Skeletal muscle satellite cell (primary cell): Measurements from ENCODE around the gene LSM7.

Experiments
- H3K27me3 ChIP-seq: 2 replicates; pipeline ENCODE4 v1.7.0; 2013; ENCODE audit warnings: low read length; ENCODE audit not compliant: control insufficient read depth, insufficient read depth
- H3K36me3 ChIP-seq: 2 replicates; pipeline ENCODE4 v1.7.0; 2013; ENCODE audit warnings: mild to moderate bottlenecking, control low read depth, low read length; ENCODE audit not compliant: insufficient read depth
- H3K4me1 ChIP-seq: 2 replicates; pipeline ENCODE4 v1.7.0; 2013; ENCODE audit warnings: low read length; ENCODE audit not compliant: control insufficient read depth, insufficient read depth
- H3K4me2 ChIP-seq: 2 replicates; pipeline ENCODE4 v1.7.0; 2013; ENCODE audit warnings: mild to moderate bottlenecking, low read length
- H3K4me3 ChIP-seq: 2 replicates; pipeline ENCODE4 v1.7.0; 2013; ENCODE audit warnings: low read length
- H3K9ac ChIP-seq: 2 replicates; pipeline ENCODE4 v1.7.0; 2013; ENCODE audit warnings: mild to moderate bottlenecking, low read depth, low read length, moderate library complexity
- H3K9me3 ChIP-seq: replicated peaks from 2 replicates; pipeline ENCODE4 v1.7.0; 2013; ENCODE audit warnings: mild to moderate bottlenecking, control low read depth, low read length

Gene LSM7

GRCh38 chr19:2276429-2276986 is 51.9 kb downstream of the LSM7 start:
- Histone ChIP-seq H3K27me3 (no peaks in the 10 kb centered on the region), H3K9me3 (no peaks in the 10 kb centered on the region), H3K4me2 (no peak overlapping the region), H3K36me3 (peaks cover 30% of the 10 kb centered on the region), H3K9ac (no peak overlapping the region), H3K4me1 (peaks cover 41% of the 10 kb centered on the region), H3K4me3 (no peak overlapping the region)

GRCh38 chr19:2275588-2276428 is 52.6 kb downstream of the LSM7 start:
- peak overlapping the region; percentile 38 for H3K4me2 ChIP-seq
- H3K9ac ChIP-seq: no peak overlapping the region
- no peak overlapping the region for H3K4me3 ChIP-seq
- H3K4me1 ChIP-seq: peaks cover 41% of the 10 kb centered on the region
- H3K9me3 ChIP-seq: no peaks in the 10 kb centered on the region
- H3K27me3 ChIP-seq: no peaks in the 10 kb centered on the region
- H3K36me3 ChIP-seq: peaks cover 37% of the 10 kb centered on the region

- H3K9ac ChIP-seq: no peak overlapping the region
- H3K27me3 ChIP-seq: no peaks in the 10 kb centered on the region
- H3K4me2 ChIP-seq: peak overlapping the region; percentile 38
- no peak overlapping the region for H3K4me3 ChIP-seq
- H3K36me3 ChIP-seq: peaks cover 41% of the 10 kb centered on the region
- H3K9me3 ChIP-seq: no peaks in the 10 kb centered on the region
- H3K4me1 ChIP-seq: peaks cover 41% of the 10 kb centered on the region
Observed at GRCh38 chr19:2274931-2275535, 53.4 kb downstream of the LSM7 start.

GRCh38 chr19:2274185-2274711 is 54.1 kb downstream of the LSM7 start:
- no peaks in the 10 kb centered on the region for H3K9me3 ChIP-seq
- H3K27me3 ChIP-seq: no peaks in the 10 kb centered on the region
- peak overlapping the region; percentile 61 for H3K9ac ChIP-seq
- peaks cover 44% of the 10 kb centered on the region for H3K36me3 ChIP-seq
- peaks cover 41% of the 10 kb centered on the region for H3K4me1 ChIP-seq
- peak overlapping the region; percentile 88 for H3K4me2 ChIP-seq
- peak overlapping the region; percentile 40 for H3K4me3 ChIP-seq

- H3K4me1 ChIP-seq: peaks cover 46% of the 10 kb centered on the region
- H3K4me2 ChIP-seq: peak overlapping the region; percentile 88
- no peaks in the 10 kb centered on the region for H3K27me3 ChIP-seq
- peak overlapping the region; percentile 59 for H3K4me3 ChIP-seq
- H3K9me3 ChIP-seq: no peaks in the 10 kb centered on the region
- peaks cover 44% of the 10 kb centered on the region for H3K36me3 ChIP-seq
- peak overlapping the region; percentile 61 for H3K9ac ChIP-seq
Observed at GRCh38 chr19:2273356-2274184, 54.8 kb downstream of the LSM7 start.
